ENCODE results near the gene CORO2B.

DNA sequence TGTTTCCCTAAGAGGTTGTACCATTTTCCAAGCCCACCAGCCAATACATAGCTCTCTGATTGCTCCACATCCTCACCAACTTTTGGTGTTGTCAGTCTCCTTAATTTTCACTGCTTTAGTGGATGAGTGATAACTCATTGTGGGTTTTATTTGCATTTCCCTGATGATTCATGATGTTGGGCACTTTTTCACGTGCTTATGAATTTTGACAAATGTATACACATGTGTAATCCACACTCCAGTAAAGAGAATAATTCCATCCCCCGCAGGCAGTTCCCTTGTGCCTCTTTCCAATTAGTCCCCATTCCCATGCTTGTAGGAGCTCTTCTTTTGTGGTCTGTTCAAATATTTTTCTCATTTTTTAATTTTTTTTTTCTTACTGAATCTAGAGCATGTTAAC is 189.5 kb downstream of the CORO2B start:
- TF ChIP-seq HOXB6 (CRISPR knock-in tag; IDR thresholded peaks at IDR 0.05; ENCODE audit: borderline replicate concordance) (no peak), CBX5 (IDR thresholded peaks at IDR 0.05; ENCODE audit: borderline replicate concordance, low read depth) (no peak), POLR2A (conservative IDR thresholded peaks at IDR 0.05) (no peak), MEIS2 (IDR thresholded peaks at IDR 0.05; ENCODE audit: partially characterized antibody) (no peak), KAT7 (CRISPR knock-in tag; IDR thresholded peaks at IDR 0.05; ENCODE audit: borderline replicate concordance) (no peak), MTA1 (IDR thresholded peaks at IDR 0.05; ENCODE audit: borderline replicate concordance) (no peak), FOXK1 (CRISPR knock-in tag; IDR thresholded peaks at IDR 0.05; ENCODE audit: borderline replicate concordance) (no peak)
- TF ChIP-seq, protein P1, sequence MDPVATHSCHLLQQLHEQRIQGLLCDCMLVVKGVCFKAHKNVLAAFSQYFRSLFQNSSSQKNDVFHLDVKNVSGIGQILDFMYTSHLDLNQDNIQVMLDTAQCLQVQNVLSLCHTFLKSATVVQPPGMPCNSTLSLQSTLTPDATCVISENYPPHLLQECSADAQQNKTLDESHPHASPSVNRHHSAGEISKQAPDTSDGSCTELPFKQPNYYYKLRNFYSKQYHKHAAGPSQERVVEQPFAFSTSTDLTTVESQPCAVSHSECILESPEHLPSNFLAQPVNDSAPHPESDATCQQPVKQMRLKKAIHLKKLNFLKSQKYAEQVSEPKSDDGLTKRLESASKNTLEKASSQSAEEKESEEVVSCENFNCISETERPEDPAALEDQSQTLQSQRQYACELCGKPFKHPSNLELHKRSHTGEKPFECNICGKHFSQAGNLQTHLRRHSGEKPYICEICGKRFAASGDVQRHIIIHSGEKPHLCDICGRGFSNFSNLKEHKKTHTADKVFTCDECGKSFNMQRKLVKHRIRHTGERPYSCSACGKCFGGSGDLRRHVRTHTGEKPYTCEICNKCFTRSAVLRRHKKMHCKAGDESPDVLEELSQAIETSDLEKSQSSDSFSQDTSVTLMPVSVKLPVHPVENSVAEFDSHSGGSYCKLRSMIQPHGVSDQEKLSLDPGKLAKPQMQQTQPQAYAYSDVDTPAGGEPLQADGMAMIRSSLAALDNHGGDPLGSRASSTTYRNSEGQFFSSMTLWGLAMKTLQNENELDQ (CRISPR knock-in tag; IDR thresholded peaks at IDR 0.05; ENCODE audit: borderline replicate concordance) = no peak
- TF ChIP-seq, protein P2, sequence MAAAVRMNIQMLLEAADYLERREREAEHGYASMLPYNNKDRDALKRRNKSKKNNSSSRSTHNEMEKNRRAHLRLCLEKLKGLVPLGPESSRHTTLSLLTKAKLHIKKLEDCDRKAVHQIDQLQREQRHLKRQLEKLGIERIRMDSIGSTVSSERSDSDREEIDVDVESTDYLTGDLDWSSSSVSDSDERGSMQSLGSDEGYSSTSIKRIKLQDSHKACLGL (CRISPR knock-in tag; IDR thresholded peaks at IDR 0.05; ENCODE audit: borderline replicate concordance, poor library complexity, severe bottlenecking) = no peak

Measured in K562 (cell line).